Right cardiac atrium (tissue), 5 donors: Measurements from ENCODE around the gene RBM28. TPM values are rescaled to one million over a fixed set of nuclear protein-coding genes. Genes with fewer than 3 reads are reported as not detected.

Experiments used
- ATAC-seq, 2 donors: fragments of 200-7000 bp; cut with Tn5 transposase; one replicate each; pipeline versions ENCODE4 v1.8.0 to v1.9.1; 2020; ENCODE audit warnings: moderate library complexity in 2 of 2, mild to moderate bottlenecking in 1 of 2
- DNase-seq, 3 donors: peaks; one replicate each; pipeline ENCODE4 v3.0.0-alpha.2; 2020
- H3K27ac ChIP-seq: one replicate; pipeline ENCODE4 v1.5.1; 2013; ENCODE audit warnings: mild to moderate bottlenecking, low read length, control low read depth, moderate library complexity
- H3K27me3 ChIP-seq: one replicate; pipeline ENCODE4 v1.6.1; 2013; ENCODE audit not compliant: control insufficient read depth, insufficient read depth
- H3K4me1 ChIP-seq: one replicate; pipeline ENCODE4 v1.6.1; 2013; ENCODE audit warnings: low read length; ENCODE audit not compliant: control insufficient read depth, insufficient read depth
- H3K4me3 ChIP-seq: one replicate; pipeline ENCODE4 v1.5.1; 2013; ENCODE audit warnings: low read length, control low read depth
- H3K9me3 ChIP-seq: one replicate; pipeline ENCODE4 v1.6.1; 2013; ENCODE audit warnings: low read length; ENCODE audit not compliant: control insufficient read depth
- WGBS: extraction: QIAGEN DNeasy Blood & Tissue Kit; methylation state at CpG from one replicate; pipeline ENCODE4 v1.1.7; 2013; 5-methylcytosine and 5-hydroxymethylcytosine counted together
- intact Hi-C, 4 donors: fragments of 100-400 bp; cut with DNase I; formaldehyde crosslinking; loops; one replicate each; pipeline versions ENCODE4 v1.11.0 to v1.14.0; 2022 to 2023
- long read RNA-seq, 4 donors: library from polyadenylated mRNA; unstranded; transcript quantifications; one replicate each; pipeline ENCODE4 v2.0.0, GENCODE V29; 2020 to 2021
- polyA plus RNA-seq: library from polyadenylated mRNA; stranded (reverse); fragments of 200-250 nt; gene quantifications from one replicate; pipeline ENCODE4 v1.2.3, GENCODE V29; 2013
- total RNA-seq, 4 donors: library from RNA; stranded (reverse); fragmentation: NEBNext Ultra II Directional; extraction: Animal tissue kit (Norgen Biotek cat#: 25700); gene quantifications; one replicate each; pipeline ENCODE4 v1.2.1, GENCODE V29; 2021
- donor health status: healthy with polysubstance abuse.
- donor health status: DM: no; HTN: yes; CAD: no.
- donor health status: DM: no; HTN: no; CAD: no.
- donor health status: DM: no; HTN: yes; CAD: no; lungs with severe emphysema.
- donor health status: DM: yes; HTN: yes; CAD: no.

RBM28 gene
- total RNA-seq (10 to 100 TPM; 21.6 to 34.8 (median 31.8) TPM), polyA plus RNA-seq (29.1 TPM)
- long read RNA-seq, donor 1, full-length matches to known transcripts: 34 of 55 reads
- long read RNA-seq, donor 1, partial matches to known transcripts: 7 of 55 reads
- long read RNA-seq, donor 1, other reads (novel, unspliced or antisense): 14 of 55 reads
- long read RNA-seq, donor 2, full-length matches to known transcripts: 13 of 18 reads
- long read RNA-seq, donor 2, partial matches to known transcripts: 1 of 18 reads
- long read RNA-seq, donor 2, other reads (novel, unspliced or antisense): 4 of 18 reads
- long read RNA-seq, donor 3, full-length matches to known transcripts: 50 of 98 reads
- long read RNA-seq, donor 3, partial matches to known transcripts: 11 of 98 reads
- long read RNA-seq, donor 3, other reads (novel, unspliced or antisense): 37 of 98 reads
- long read RNA-seq, donor 4, full-length matches to known transcripts: 5 of 13 reads
- long read RNA-seq, donor 4, partial matches to known transcripts: 2 of 13 reads
- long read RNA-seq, donor 4, other reads (novel, unspliced or antisense): 6 of 13 reads

- H3K27ac ChIP-seq: peak within 1 kb of the TSS; percentile 89
- peak within 1 kb of the TSS; percentile 95 for H3K4me3 ChIP-seq
- peak; percentile 87 to 94 (median 92) for DNase-seq
- H3K27me3 ChIP-seq: no peaks in the 10 kb centered on the region
- peak; percentile 95 for ATAC-seq
- WGBS: 13% methylated on average over 49 of the region's 49 CpGs
- intact Hi-C loops: no loop called here
- peaks cover 4% of the 10 kb centered on the region for H3K4me1 ChIP-seq
- no peaks in the 10 kb centered on the region for H3K9me3 ChIP-seq
Measured at GRCh38 chr7:128343554-128344430, at the start of gene RBM28. TSS of gene RBM28 (minus strand) at chr7:128343908. CDS start at chr7:128343793, 115 bp downstream.

GRCh38 chr7:128392446-128393327 lies 49.0 kb upstream of the RBM28 start:
- no peaks in the 10 kb centered on the region for H3K27me3 ChIP-seq
- H3K27ac ChIP-seq: no peak overlapping the region
- WGBS: 92% methylated on average over 18 of the region's 18 CpGs
- ATAC-seq (no peak), DNase-seq (peak in 1 of 3 donors; percentile 47)
- intact Hi-C loops: no loop called here
- H3K9me3 ChIP-seq: no peaks in the 10 kb centered on the region
- H3K4me3 ChIP-seq: no peak overlapping the region
- no peaks in the 10 kb centered on the region for H3K4me1 ChIP-seq

GRCh38 chr7:128391805-128392204 lies 48.1 kb upstream of the RBM28 start:
- no peak for DNase-seq
- 93% methylated on average over 7 of the region's 7 CpGs for WGBS
- no peaks in the 10 kb centered on the region for H3K27me3 ChIP-seq
- intact Hi-C loops: no loop called here
- no peak overlapping the region for H3K4me3 ChIP-seq
- H3K9me3 ChIP-seq: no peaks in the 10 kb centered on the region
- no peak for ATAC-seq
- no peak overlapping the region for H3K27ac ChIP-seq
- H3K4me1 ChIP-seq: no peaks in the 10 kb centered on the region

GRCh38 chr7:128390871-128391565 lies 47.3 kb upstream of the RBM28 start:
- no peaks in the 10 kb centered on the region for H3K4me1 ChIP-seq
- no peaks in the 10 kb centered on the region for H3K9me3 ChIP-seq
- ATAC-seq (no peak), DNase-seq (no peak)
- no peak overlapping the region for H3K27ac ChIP-seq
- H3K27me3 ChIP-seq: no peaks in the 10 kb centered on the region
- 76% methylated on average over 3 of the region's 3 CpGs for WGBS
- no peak overlapping the region for H3K4me3 ChIP-seq
- intact Hi-C loops: no loop called here

GRCh38 chr7:128389618-128390329 lies 46.1 kb upstream of the RBM28 start:
- no peak overlapping the region for H3K4me3 ChIP-seq
- H3K27ac ChIP-seq: no peak overlapping the region
- DNase-seq: peak in 1 of 3 donors; percentile 47
- no peaks in the 10 kb centered on the region for H3K27me3 ChIP-seq
- WGBS: 80% methylated on average over 9 of the region's 9 CpGs
- H3K9me3 ChIP-seq: no peaks in the 10 kb centered on the region
- intact Hi-C loops: loop anchor here (5.0 kb wide), 2 partner anchors 37 to 42 kb away; no protein-coding TSS in a partner anchor
- ATAC-seq: no peak
- H3K4me1 ChIP-seq: no peaks in the 10 kb centered on the region

- H3K9me3 ChIP-seq: no peaks in the 10 kb centered on the region
- WGBS: 36% methylated on average over 2 of the region's 2 CpGs
- H3K4me3 ChIP-seq: no peak overlapping the region
- H3K27ac ChIP-seq: no peak overlapping the region
- intact Hi-C loops: loop anchor here (5.0 kb wide), 2 partner anchors 37 to 42 kb away; no protein-coding TSS in a partner anchor
- DNase-seq: no peak
- no peaks in the 10 kb centered on the region for H3K27me3 ChIP-seq
- ATAC-seq: no peak
- no peaks in the 10 kb centered on the region for H3K4me1 ChIP-seq
Measured at GRCh38 chr7:128389085-128389617, 45.4 kb upstream of the RBM28 start.

- intact Hi-C loops: loop anchor here (5.0 kb wide), 2 partner anchors 36 to 41 kb away; no protein-coding TSS in a partner anchor
- no peak for DNase-seq
- no peaks in the 10 kb centered on the region for H3K27me3 ChIP-seq
- no peaks in the 10 kb centered on the region for H3K9me3 ChIP-seq
- ATAC-seq: no peak
- no peak overlapping the region for H3K4me3 ChIP-seq
- no peaks in the 10 kb centered on the region for H3K4me1 ChIP-seq
- no peak overlapping the region for H3K27ac ChIP-seq
- WGBS: 45% methylated on average over 3 of the region's 3 CpGs
Measured at GRCh38 chr7:128388145-128388485, 44.4 kb upstream of the RBM28 start.

- intact Hi-C loops: loop anchor here (5.0 kb wide), 2 partner anchors 35 to 40 kb away; no protein-coding TSS in a partner anchor
- no peak overlapping the region for H3K27ac ChIP-seq
- WGBS: 19% methylated on average over 24 of the region's 24 CpGs
- DNase-seq (peak; percentile 87 to 94 (median 91)), ATAC-seq (peak; percentile 87 to 91)
- no peaks in the 10 kb centered on the region for H3K4me1 ChIP-seq
- no peak overlapping the region for H3K4me3 ChIP-seq
- H3K27me3 ChIP-seq: no peaks in the 10 kb centered on the region
- no peaks in the 10 kb centered on the region for H3K9me3 ChIP-seq
Measured at GRCh38 chr7:128387216-128388144, 43.8 kb upstream of the RBM28 start.
